Erythroblast (primary cell): ENCODE results near the gene AKR1D1.

Experiments used
- GATA1 ChIP-seq: IDR thresholded peaks from 2 replicates; pipeline ENCODE4 v1.6.1; 2011; ENCODE audit warnings: low read depth, mild to moderate bottlenecking, control low read depth, low read length, moderate library complexity
- POLR2A ChIP-seq: IDR thresholded peaks from 2 replicates; pipeline ENCODE4 v1.6.1; 2011; ENCODE audit warnings: mild to moderate bottlenecking, low read length

- TF ChIP-seq POLR2A (no peak), GATA1 (no peak)
Measured at GRCh38 chr7:138095972-138096935, 20.0 kb downstream of the AKR1D1 start.
